Astrocyte (in vitro differentiated cells and primary cell): ENCODE measurements around the gene CUEDC1. TPM values are rescaled to one million over a fixed set of nuclear protein-coding genes. Genes with fewer than 3 reads are reported as not detected.

ENCODE experiments used
- DNase-seq: peaks from one replicate; pipeline ENCODE4 v3.0.0-alpha.2; 2010; ENCODE audit warnings: low read depth
- FAIRE-seq: peaks from 2 replicates; lab custom pipeline; 2011; peaks lifted over from hg19 to GRCh38; lab: Jason Lieb, UNC
- H2AFZ ChIP-seq: 2 replicates; pipeline ENCODE4 v1.6.0; 2012; ENCODE audit warnings: low read depth, low read length, inconsistent platforms
- H3K27ac ChIP-seq: 2 replicates; pipeline ENCODE4 v1.5.1; 2011; ENCODE audit warnings: low read depth, low read length, inconsistent platforms
- H3K27me3 ChIP-seq: 2 replicates; pipeline ENCODE4 v1.6.0; 2011; ENCODE audit warnings: low read length, inconsistent platforms; ENCODE audit not compliant: insufficient read depth
- H3K36me3 ChIP-seq: 2 replicates; pipeline ENCODE4 v1.5.1; 2011; ENCODE audit warnings: low read length, inconsistent platforms; ENCODE audit not compliant: insufficient read depth
- H3K4me1 ChIP-seq: 2 replicates; pipeline ENCODE4 v1.5.1; 2011; ENCODE audit warnings: low read length, inconsistent platforms; ENCODE audit not compliant: insufficient read depth
- H3K4me2 ChIP-seq: 2 replicates; pipeline ENCODE4 v1.6.0; 2012; ENCODE audit warnings: low read length, inconsistent platforms
- H3K4me3 ChIP-seq: 2 replicates; pipeline ENCODE4 v1.5.1; 2011; ENCODE audit warnings: low read depth, mild to moderate bottlenecking, low read length, inconsistent platforms; ENCODE audit not compliant: insufficient read depth
- H3K79me2 ChIP-seq: 2 replicates; pipeline ENCODE4 v1.6.0; 2012; ENCODE audit warnings: mild to moderate bottlenecking, low read length, inconsistent platforms; ENCODE audit not compliant: insufficient read depth
- H3K9ac ChIP-seq: 2 replicates; pipeline ENCODE4 v1.6.0; 2012; ENCODE audit warnings: mild to moderate bottlenecking, low read length, inconsistent platforms
- H3K9me3 ChIP-seq: 2 replicates; pipeline ENCODE4 v1.5.1; 2012; ENCODE audit warnings: low read depth, mild to moderate bottlenecking, low read length, inconsistent platforms; ENCODE audit not compliant: insufficient read depth
- H4K20me1 ChIP-seq: 2 replicates; pipeline ENCODE4 v1.6.0; 2012; ENCODE audit warnings: low read length, inconsistent platforms; ENCODE audit not compliant: insufficient read depth
- H3K27ac Mint-ChIP-seq: one replicate; pipeline ENCODE4 v1.8.0; 2021; ENCODE audit warnings: mild to moderate bottlenecking, mixed read lengths; ENCODE audit not compliant: unreplicated experiment
- H3K27me3 Mint-ChIP-seq: one replicate; pipeline ENCODE4 v1.8.0; 2021; ENCODE audit warnings: low read depth, mixed read lengths; ENCODE audit not compliant: unreplicated experiment
- H3K36me3 Mint-ChIP-seq: one replicate; pipeline ENCODE4 v1.8.0; 2021; ENCODE audit warnings: low read depth, mixed read lengths; ENCODE audit not compliant: unreplicated experiment
- H3K4me1 Mint-ChIP-seq: one replicate; pipeline ENCODE4 v1.8.0; 2021; ENCODE audit warnings: low read depth, mixed read lengths; ENCODE audit not compliant: unreplicated experiment
- H3K4me3 Mint-ChIP-seq: one replicate; pipeline ENCODE4 v1.8.0; 2021; ENCODE audit warnings: mild to moderate bottlenecking, moderate library complexity, mixed read lengths; ENCODE audit not compliant: unreplicated experiment
- H3K9me3 Mint-ChIP-seq: one replicate; pipeline ENCODE4 v1.8.0; 2021; ENCODE audit warnings: mild to moderate bottlenecking, mixed read lengths; ENCODE audit not compliant: unreplicated experiment
- EZH2 ChIP-seq: IDR thresholded peaks from 2 replicates; pipeline ENCODE4 v1.6.1; 2012; ENCODE audit warnings: mild to moderate bottlenecking, low read length, inconsistent platforms; ENCODE audit not compliant: insufficient read depth
- total RNA-seq: library from RNA; stranded (reverse); gene quantifications from 2 replicates; pipeline ENCODE4 v1.2.1, GENCODE V29; 2021
- TF ChIP-seq, protein P1 (sequence below): IDR thresholded peaks from 2 replicates; pipeline ENCODE4 v1.5.1; 2011; ENCODE audit warnings: low read depth, mild to moderate bottlenecking, inconsistent platforms, low read length, moderate library complexity; ENCODE audit not compliant: insufficient read depth

Gene CUEDC1
- total RNA-seq, 1 donor from 2014 or later = 43.7 TPM

DNA sequence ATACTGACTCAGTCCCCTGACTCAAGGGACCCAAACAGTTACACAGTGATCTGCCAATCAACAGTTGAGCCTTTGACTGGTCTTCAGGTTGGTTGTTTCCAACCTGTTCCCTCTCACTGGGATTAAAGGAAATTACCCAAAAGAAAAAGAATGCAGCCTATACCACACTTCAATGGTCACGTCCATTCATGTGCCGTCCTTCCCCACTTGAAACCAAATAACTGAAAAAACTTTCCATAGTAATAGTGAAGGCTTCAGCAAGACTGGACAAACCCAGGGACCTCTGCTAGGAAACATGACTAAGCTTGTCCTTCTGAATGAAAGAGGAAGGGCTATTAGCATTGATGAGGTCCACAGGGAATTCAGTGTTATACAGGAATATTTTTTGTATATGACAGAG is 135.9 kb downstream of the CUEDC1 start:
- Histone ChIP-seq H3K9me3 (no peaks in the 10 kb centered on the region), H2AFZ (no peak overlapping the region), H3K27me3 (peaks cover 14% of the 10 kb centered on the region), H3K9ac (no peak overlapping the region), H3K4me2 (no peak overlapping the region), H3K4me1 (no peaks in the 10 kb centered on the region), H3K27ac (no peak overlapping the region), H3K79me2 (no peaks in the 10 kb centered on the region), H4K20me1 (no peaks in the 10 kb centered on the region), H3K4me3 (no peak overlapping the region), H3K36me3 (no peaks in the 10 kb centered on the region)
- H3K4me3 Mint-ChIP-seq = peak overlapping the region; percentile 46
- DNase-seq (peak; percentile 10), FAIRE-seq (no peak)
- H3K4me1 Mint-ChIP-seq = peaks cover 10% of the 10 kb centered on the region
- H3K36me3 Mint-ChIP-seq = no peaks in the 10 kb centered on the region
- H3K9me3 Mint-ChIP-seq = no peaks in the 10 kb centered on the region
- H3K27me3 Mint-ChIP-seq = peaks cover 9% of the 10 kb centered on the region
- H3K27ac Mint-ChIP-seq = peak overlapping the region; percentile 8
- TF ChIP-seq, protein P1, sequence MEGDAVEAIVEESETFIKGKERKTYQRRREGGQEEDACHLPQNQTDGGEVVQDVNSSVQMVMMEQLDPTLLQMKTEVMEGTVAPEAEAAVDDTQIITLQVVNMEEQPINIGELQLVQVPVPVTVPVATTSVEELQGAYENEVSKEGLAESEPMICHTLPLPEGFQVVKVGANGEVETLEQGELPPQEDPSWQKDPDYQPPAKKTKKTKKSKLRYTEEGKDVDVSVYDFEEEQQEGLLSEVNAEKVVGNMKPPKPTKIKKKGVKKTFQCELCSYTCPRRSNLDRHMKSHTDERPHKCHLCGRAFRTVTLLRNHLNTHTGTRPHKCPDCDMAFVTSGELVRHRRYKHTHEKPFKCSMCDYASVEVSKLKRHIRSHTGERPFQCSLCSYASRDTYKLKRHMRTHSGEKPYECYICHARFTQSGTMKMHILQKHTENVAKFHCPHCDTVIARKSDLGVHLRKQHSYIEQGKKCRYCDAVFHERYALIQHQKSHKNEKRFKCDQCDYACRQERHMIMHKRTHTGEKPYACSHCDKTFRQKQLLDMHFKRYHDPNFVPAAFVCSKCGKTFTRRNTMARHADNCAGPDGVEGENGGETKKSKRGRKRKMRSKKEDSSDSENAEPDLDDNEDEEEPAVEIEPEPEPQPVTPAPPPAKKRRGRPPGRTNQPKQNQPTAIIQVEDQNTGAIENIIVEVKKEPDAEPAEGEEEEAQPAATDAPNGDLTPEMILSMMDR = no peak
- no peak for TF ChIP-seq EZH2

DNA sequence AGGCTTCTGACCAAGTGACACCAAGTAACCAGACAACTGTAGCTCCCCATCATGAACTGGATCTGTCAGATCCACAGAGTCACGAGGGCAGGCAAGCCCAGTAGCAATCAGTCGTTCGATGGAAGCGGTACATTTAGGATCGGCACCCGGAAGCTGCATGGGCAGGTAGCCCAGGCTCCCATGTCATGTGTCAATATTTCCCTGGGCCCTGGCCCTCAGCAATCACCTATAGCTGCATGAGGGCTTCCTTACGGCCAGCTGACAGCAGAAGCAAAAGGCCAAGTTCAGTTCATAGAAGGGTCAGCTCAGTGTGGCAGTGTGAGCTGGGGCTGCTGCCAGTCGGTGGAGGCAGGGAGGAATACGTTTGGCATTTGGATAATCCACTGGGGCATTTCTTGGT is 137.1 kb downstream of the CUEDC1 start:
- H3K36me3 Mint-ChIP-seq = no peaks in the 10 kb centered on the region
- no peak overlapping the region for H3K4me3 ChIP-seq
- FAIRE-seq (no peak), DNase-seq (no peak)
- no peaks in the 10 kb centered on the region for H3K9me3 ChIP-seq
- no peaks in the 10 kb centered on the region for H3K4me1 ChIP-seq
- no peaks in the 10 kb centered on the region for H3K36me3 ChIP-seq
- no peak overlapping the region for H3K4me3 Mint-ChIP-seq
- no peaks in the 10 kb centered on the region for H3K79me2 ChIP-seq
- H3K9ac ChIP-seq = no peak overlapping the region
- H3K27ac Mint-ChIP-seq = no peak overlapping the region
- TF ChIP-seq, protein P1 = no peak
- no peak for TF ChIP-seq EZH2
- no peak overlapping the region for H3K27ac ChIP-seq
- peaks cover 10% of the 10 kb centered on the region for H3K4me1 Mint-ChIP-seq
- H3K27me3 ChIP-seq = peaks cover 19% of the 10 kb centered on the region
- no peak overlapping the region for H2AFZ ChIP-seq
- H4K20me1 ChIP-seq = no peaks in the 10 kb centered on the region
- no peaks in the 10 kb centered on the region for H3K9me3 Mint-ChIP-seq
- H3K4me2 ChIP-seq = no peak overlapping the region
- H3K27me3 Mint-ChIP-seq = peaks cover 9% of the 10 kb centered on the region

DNA sequence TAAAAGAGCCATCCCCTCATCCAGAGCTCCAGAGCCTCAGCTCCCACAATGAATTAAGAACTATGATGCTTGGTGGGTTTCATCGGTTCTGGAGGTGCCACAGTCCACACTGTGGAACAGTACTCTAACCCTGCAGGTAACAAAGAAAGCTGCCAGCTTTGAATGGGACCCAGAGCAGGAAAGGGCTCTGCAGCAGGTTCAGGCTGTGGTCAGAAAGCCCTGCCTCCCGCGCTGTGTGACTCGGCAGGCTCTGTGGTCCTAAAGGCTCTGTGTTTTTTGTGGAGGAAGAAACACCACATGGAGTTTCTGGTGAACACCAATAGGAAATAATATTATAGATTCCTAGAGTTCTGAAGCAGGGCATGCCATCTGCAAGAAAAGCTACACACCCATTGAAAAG is 137.9 kb downstream of the CUEDC1 start:
- Histone ChIP-seq H3K9me3 (no peaks in the 10 kb centered on the region), H3K4me2 (no peak overlapping the region), H3K4me1 (no peaks in the 10 kb centered on the region), H3K27me3 (peaks cover 19% of the 10 kb centered on the region), H3K36me3 (no peaks in the 10 kb centered on the region), H3K9ac (no peak overlapping the region), H3K4me3 (no peak overlapping the region), H4K20me1 (no peaks in the 10 kb centered on the region), H3K79me2 (no peaks in the 10 kb centered on the region), H3K27ac (no peak overlapping the region), H2AFZ (no peak overlapping the region)
- Mint-ChIP-seq H3K36me3 (no peaks in the 10 kb centered on the region), H3K9me3 (no peaks in the 10 kb centered on the region), H3K4me3 (no peak overlapping the region), H3K4me1 (peaks cover 10% of the 10 kb centered on the region), H3K27me3 (peaks cover 9% of the 10 kb centered on the region), H3K27ac (no peak overlapping the region)
- no peak for DNase-seq
- no peak for TF ChIP-seq EZH2
- TF ChIP-seq, protein P1 = no peak
- no peak for FAIRE-seq
